Fibroblast of skin of back (primary cell): ENCODE measurements around the gene NMNAT2.

Source experiments
- DNase-seq: peaks from one replicate; pipeline ENCODE4 v3.0.0-alpha.2; 2013

Gene NMNAT2

GRCh38 chr1:183206538-183207122 lies 211.6 kb downstream of the NMNAT2 start:
- DNase-seq = no peak

GRCh38 chr1:183205196-183205781 lies 212.9 kb downstream of the NMNAT2 start:
- peak; percentile 76 for DNase-seq

- no peak for DNase-seq
Measured at GRCh38 chr1:183203094-183203493, 215.1 kb downstream of the NMNAT2 start.

GRCh38 chr1:183200451-183200850 lies 217.7 kb downstream of the NMNAT2 start:
- DNase-seq = no peak

GRCh38 chr1:183199304-183199703 lies 218.9 kb downstream of the NMNAT2 start:
- DNase-seq = no peak

GRCh38 chr1:183198463-183198862 lies 219.7 kb downstream of the NMNAT2 start:
- peak; percentile 27 for DNase-seq
